HEK293 (cell line): ENCODE data around the gene CFAP53.
"Not testable (repeated sequence)": the region's sequence is repeated elsewhere in the genome, so short reads cannot be mapped to it uniquely, and the experiment has no call there.

ENCODE experiments used
- CTCF ChIA-PET: fragments of 350-600 bp; formaldehyde crosslinking; extraction: SDS; loops from one replicate; lab custom pipeline; 2021; ENCODE audit warnings: antibody characterized with exemption; lab: Yijun Ruan, JAX
- POLR2A ChIA-PET: fragments of 300-600 bp; formaldehyde crosslinking; extraction: SDS; loops from one replicate; lab custom pipeline; 2020; ENCODE audit warnings: antibody characterized with exemption, inconsistent platforms; lab: Yijun Ruan, JAX
- H3K27ac ChIP-seq: fragments of 200-500 bp; sonication (Bioruptor generic); 2 replicates; pipeline ENCODE4 v1.5.1; 2014; ENCODE audit warnings: low read depth, low read length, control low read depth, inconsistent platforms; ENCODE audit errors: extremely low read depth
- H3K36me3 ChIP-seq, 2 experiments: fragments of 200-500 bp in 1 of 2; sonication (Bioruptor generic) in 1 of 2; 1 replicate in 1 of 2; 2 replicates in 1 of 2; pipeline ENCODE4 v1.5.1; 2014 to 2017; ENCODE audit warnings: inconsistent platforms in 2 of 2, low read length in 2 of 2; ENCODE audit not compliant: control insufficient read depth in 2 of 2, insufficient read depth in 1 of 2
- H3K4me1 ChIP-seq: fragments of 200-500 bp; sonication (Bioruptor generic); 2 replicates; pipeline ENCODE4 v1.5.1; 2014; ENCODE audit warnings: mild to moderate bottlenecking, low read length, inconsistent platforms; ENCODE audit not compliant: control insufficient read depth, insufficient read depth
- H3K4me3 ChIP-seq: 2 replicates; pipeline ENCODE4 v1.5.1; 2011; ENCODE audit warnings: low read depth, mild to moderate bottlenecking, control low read depth, low read length, moderate library complexity
- H3K9me3 ChIP-seq: fragments of 200-500 bp; sonication (Bioruptor generic); 2 replicates; pipeline ENCODE4 v1.5.1; 2014; ENCODE audit warnings: low read depth, low read length, inconsistent platforms; ENCODE audit not compliant: control insufficient read depth, insufficient read depth
- GLIS2 ChIP-seq: fragments of 450-650 bp; formaldehyde crosslinking; IDR thresholded peaks from 2 replicates; pipeline ENCODE4 v1.5.1; 2016; ENCODE audit warnings: missing biosample characterization, missing genetic modification characterization
- SCRT2 ChIP-seq: fragments of 450-650 bp; formaldehyde crosslinking; IDR thresholded peaks from 2 replicates; pipeline ENCODE4 v1.5.1; 2016; ENCODE audit warnings: missing biosample characterization, missing genetic modification characterization
- TCF7L2 ChIP-seq: IDR thresholded peaks from 2 replicates; pipeline ENCODE4 v1.6.1; 2011; ENCODE audit warnings: low read depth, mild to moderate bottlenecking, inconsistent platforms, low read length, moderate library complexity, borderline replicate concordance
- ZBTB20 ChIP-seq: fragments of 450-650 bp; formaldehyde crosslinking; IDR thresholded peaks from 2 replicates; pipeline ENCODE4 v1.5.1; 2016; ENCODE audit warnings: missing biosample characterization, missing genetic modification characterization
- ZBTB26 ChIP-seq: fragments of 450-650 bp; formaldehyde crosslinking; optimal IDR thresholded peaks from 2 replicates; pipeline ENCODE3; 2016; ENCODE audit warnings: missing biosample characterization, mild to moderate bottlenecking, missing genetic modification characterization
- ZBTB7A ChIP-seq: fragments of 450-650 bp; formaldehyde crosslinking; IDR thresholded peaks from 2 replicates; pipeline ENCODE4 v1.5.1; 2016; ENCODE audit warnings: low read depth, missing biosample characterization, missing genetic modification characterization
- ZIC2 ChIP-seq: fragments of 450-650 bp; formaldehyde crosslinking; IDR thresholded peaks from 2 replicates; pipeline ENCODE4 v1.5.1; 2016; ENCODE audit warnings: missing biosample characterization, missing genetic modification characterization
- ZNF121 ChIP-seq: fragments of 450-650 bp; formaldehyde crosslinking; IDR thresholded peaks from 2 replicates; pipeline ENCODE4 v1.5.1; 2016; ENCODE audit warnings: missing biosample characterization, missing genetic modification characterization
- ZNF16 ChIP-seq: fragments of 450-650 bp; formaldehyde crosslinking; IDR thresholded peaks from 2 replicates; pipeline ENCODE4 v1.5.1; 2016; ENCODE audit warnings: low read depth, missing biosample characterization, missing genetic modification characterization
- ZNF280C ChIP-seq: fragments of 450-650 bp; formaldehyde crosslinking; IDR thresholded peaks from 2 replicates; pipeline ENCODE4 v1.5.1; 2016; ENCODE audit warnings: missing biosample characterization, missing genetic modification characterization
- ZNF280D ChIP-seq: fragments of 450-650 bp; formaldehyde crosslinking; IDR thresholded peaks from 2 replicates; pipeline ENCODE4 v1.5.1; 2016; ENCODE audit warnings: missing biosample characterization, missing genetic modification characterization
- ZNF391 ChIP-seq: fragments of 450-650 bp; formaldehyde crosslinking; IDR thresholded peaks from 2 replicates; pipeline ENCODE4 v1.5.1; 2016; ENCODE audit warnings: low read depth, missing biosample characterization, missing genetic modification characterization, borderline replicate concordance
- ZNF513 ChIP-seq: fragments of 450-650 bp; IDR thresholded peaks from 2 replicates; pipeline ENCODE4 v1.5.1; 2018; ENCODE audit warnings: missing biosample characterization, missing genetic modification characterization
- ZNF654 ChIP-seq: fragments of 450-650 bp; formaldehyde crosslinking; IDR thresholded peaks from 2 replicates; pipeline ENCODE4 v1.5.1; 2016; ENCODE audit warnings: low read depth, missing biosample characterization, missing genetic modification characterization
- ZSCAN30 ChIP-seq: fragments of 450-650 bp; IDR thresholded peaks from 2 replicates; pipeline ENCODE4 v1.5.1; 2018; ENCODE audit warnings: missing biosample characterization, mild to moderate bottlenecking, missing genetic modification characterization, moderate library complexity
- TF ChIP-seq, protein P1 (sequence below): fragments of 450-650 bp; formaldehyde crosslinking; IDR thresholded peaks from 2 replicates; pipeline ENCODE4 v1.5.1; 2016; ENCODE audit warnings: missing biosample characterization, missing genetic modification characterization

CFAP53 gene

GRCh38 chr18:50231621-50232020 lies 34.7 kb downstream of the CFAP53 start:
- H3K4me1 ChIP-seq: no peaks in the 10 kb centered on the region
- no peaks in the 10 kb centered on the region for H3K9me3 ChIP-seq
- CTCF ChIA-PET: no interaction called here
- no peaks in the 10 kb centered on the region for H3K36me3 ChIP-seq
- no peak for TF ChIP-seq ZNF280D (tag by site-specific recombination)
- TF ChIP-seq, all 188 proteins: peak for 0
- POLR2A ChIA-PET: no interaction called here
- H3K4me3 ChIP-seq: no peak overlapping the region
- no peak overlapping the region for H3K27ac ChIP-seq

- H3K36me3 ChIP-seq, H3K4me3 ChIP-seq, H3K27ac ChIP-seq, H3K9me3 ChIP-seq, POLR2A ChIA-PET, H3K4me1 ChIP-seq, CTCF ChIA-PET: not testable (repeated sequence)
These were observed 46.0 kb downstream of the CFAP53 start for GRCh38 chr18:50220249-50220648.

DNA sequence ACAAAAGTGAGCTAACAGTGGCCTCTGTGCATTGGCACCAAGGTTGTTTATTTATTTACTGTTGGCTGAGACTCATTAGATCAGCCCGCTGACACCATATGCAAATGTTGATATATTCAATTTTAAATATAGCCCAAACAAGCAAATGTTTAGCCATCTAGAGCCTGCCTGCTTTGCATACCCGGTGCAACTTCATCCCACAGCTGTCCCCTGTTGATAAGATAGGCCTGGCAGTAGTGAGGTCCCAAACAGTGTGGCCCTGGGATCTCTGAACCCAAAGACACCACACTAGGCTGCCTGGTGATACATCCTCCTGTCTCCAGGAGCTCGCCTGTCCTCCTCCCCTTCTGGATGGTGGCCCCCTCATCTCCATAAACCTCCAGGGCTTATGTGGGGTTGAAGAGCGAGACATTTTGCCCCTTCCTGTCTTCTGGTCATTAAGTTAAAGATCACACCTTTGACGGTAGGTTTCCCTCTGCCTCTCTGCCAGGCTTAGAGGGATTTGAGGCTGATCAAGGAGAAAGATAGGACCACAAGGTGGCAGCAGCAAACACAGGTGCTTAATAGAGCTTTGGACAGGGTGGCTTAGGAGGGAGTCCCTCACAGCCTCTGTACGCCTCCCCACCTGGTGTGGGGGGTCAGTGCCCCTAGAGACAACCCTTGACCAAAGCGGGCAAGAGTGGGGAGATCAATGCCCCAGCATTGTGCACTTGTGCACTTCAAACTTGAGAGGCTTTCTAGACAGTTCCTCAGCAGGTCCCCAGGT lies 47.7 kb downstream of the CFAP53 start:
- POLR2A ChIA-PET: no interaction called here
- Histone ChIP-seq H3K36me3 (no peaks in the 10 kb centered on the region), H3K27ac (no peak overlapping the region), H3K9me3 (no peaks in the 10 kb centered on the region), H3K4me1 (no peaks in the 10 kb centered on the region), H3K4me3 (no peak overlapping the region)
- CTCF ChIA-PET: interaction anchor here (0.5 to 4.8 kb wide), 19 partner anchors 10 to 493 kb away, joined by 3 to 88 read pairs (median 4); partner anchors contain the start of gene CFAP53
- TF ChIP-seq ZNF654 (tag by site-specific recombination) (0 out of 2 replicates have a peak, but pooled peaks have one; percentile 16), ZNF280C (no peak)
- TF ChIP-seq, protein P1, sequence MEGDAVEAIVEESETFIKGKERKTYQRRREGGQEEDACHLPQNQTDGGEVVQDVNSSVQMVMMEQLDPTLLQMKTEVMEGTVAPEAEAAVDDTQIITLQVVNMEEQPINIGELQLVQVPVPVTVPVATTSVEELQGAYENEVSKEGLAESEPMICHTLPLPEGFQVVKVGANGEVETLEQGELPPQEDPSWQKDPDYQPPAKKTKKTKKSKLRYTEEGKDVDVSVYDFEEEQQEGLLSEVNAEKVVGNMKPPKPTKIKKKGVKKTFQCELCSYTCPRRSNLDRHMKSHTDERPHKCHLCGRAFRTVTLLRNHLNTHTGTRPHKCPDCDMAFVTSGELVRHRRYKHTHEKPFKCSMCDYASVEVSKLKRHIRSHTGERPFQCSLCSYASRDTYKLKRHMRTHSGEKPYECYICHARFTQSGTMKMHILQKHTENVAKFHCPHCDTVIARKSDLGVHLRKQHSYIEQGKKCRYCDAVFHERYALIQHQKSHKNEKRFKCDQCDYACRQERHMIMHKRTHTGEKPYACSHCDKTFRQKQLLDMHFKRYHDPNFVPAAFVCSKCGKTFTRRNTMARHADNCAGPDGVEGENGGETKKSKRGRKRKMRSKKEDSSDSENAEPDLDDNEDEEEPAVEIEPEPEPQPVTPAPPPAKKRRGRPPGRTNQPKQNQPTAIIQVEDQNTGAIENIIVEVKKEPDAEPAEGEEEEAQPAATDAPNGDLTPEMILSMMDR: peak; percentile 63; the same call in 1 of the 2 replicates

- Histone ChIP-seq H3K4me3 (no peak overlapping the region), H3K27ac (no peak overlapping the region), H3K9me3 (no peaks in the 10 kb centered on the region), H3K4me1 (no peaks in the 10 kb centered on the region), H3K36me3 (no peaks in the 10 kb centered on the region)
- ChIA-PET POLR2A (no interaction called here), CTCF (interaction anchor here (0.7 to 3.9 kb wide), 6 partner anchors 9 to 345 kb away, joined by 3 to 18 read pairs (median 4); partner anchors contain the start of gene MYO5B)
- TF ChIP-seq ZSCAN30 (tag by site-specific recombination) (no peak), TCF7L2 (no peak), SCRT2 (no peak), ZBTB26 (tag by site-specific recombination) (no peak), ZNF16 (tag by site-specific recombination) (no peak), ZBTB20 (no peak), ZIC2 (no peak), ZNF121 (tag by site-specific recombination) (no peak), GLIS2 (tag by site-specific recombination) (no peak), ZNF391 (tag by site-specific recombination) (no peak), ZBTB7A (no peak), ZNF513 (no peak)
These were observed 57.0 kb downstream of the CFAP53 start for GRCh38 chr18:50209311-50209710.
